HEK293 (cell line): ENCODE results near the gene SHOX.

ENCODE experiments used
- CTCF ChIA-PET: fragments of 350-600 bp; formaldehyde crosslinking; extraction: SDS; loops from one replicate; lab custom pipeline; 2021; ENCODE audit warnings: antibody characterized with exemption; lab: Yijun Ruan, JAX
- POLR2A ChIA-PET: fragments of 300-600 bp; formaldehyde crosslinking; extraction: SDS; loops from one replicate; lab custom pipeline; 2020; ENCODE audit warnings: antibody characterized with exemption, inconsistent platforms; lab: Yijun Ruan, JAX
- H3K27ac ChIP-seq: fragments of 200-500 bp; sonication (Bioruptor generic); 2 replicates; pipeline ENCODE4 v1.5.1; 2014; ENCODE audit warnings: low read depth, low read length, control low read depth, inconsistent platforms; ENCODE audit errors: extremely low read depth
- H3K36me3 ChIP-seq, 2 experiments: fragments of 200-500 bp in 1 of 2; sonication (Bioruptor generic) in 1 of 2; 1 replicate in 1 of 2; 2 replicates in 1 of 2; pipeline ENCODE4 v1.5.1; 2014 to 2017; ENCODE audit warnings: inconsistent platforms in 2 of 2, low read length in 2 of 2; ENCODE audit not compliant: control insufficient read depth in 2 of 2, insufficient read depth in 1 of 2
- H3K4me1 ChIP-seq: fragments of 200-500 bp; sonication (Bioruptor generic); 2 replicates; pipeline ENCODE4 v1.5.1; 2014; ENCODE audit warnings: mild to moderate bottlenecking, low read length, inconsistent platforms; ENCODE audit not compliant: control insufficient read depth, insufficient read depth
- H3K4me3 ChIP-seq: 2 replicates; pipeline ENCODE4 v1.5.1; 2011; ENCODE audit warnings: low read depth, mild to moderate bottlenecking, control low read depth, low read length, moderate library complexity
- H3K9me3 ChIP-seq: fragments of 200-500 bp; sonication (Bioruptor generic); 2 replicates; pipeline ENCODE4 v1.5.1; 2014; ENCODE audit warnings: low read depth, low read length, inconsistent platforms; ENCODE audit not compliant: control insufficient read depth, insufficient read depth
- ATF2 ChIP-seq: fragments of 450-650 bp; formaldehyde crosslinking; IDR thresholded peaks from 2 replicates; pipeline ENCODE4 v1.5.1; 2016; ENCODE audit warnings: missing biosample characterization, missing genetic modification characterization, low read depth
- GLIS2 ChIP-seq: fragments of 450-650 bp; formaldehyde crosslinking; IDR thresholded peaks from 2 replicates; pipeline ENCODE4 v1.5.1; 2016; ENCODE audit warnings: missing biosample characterization, missing genetic modification characterization
- IKZF3 ChIP-seq: fragments of 450-650 bp; IDR thresholded peaks from 2 replicates; pipeline ENCODE4 v1.5.0; 2018; ENCODE audit warnings: missing biosample characterization, mild to moderate bottlenecking, missing genetic modification characterization, moderate library complexity
- KLF1 ChIP-seq: fragments of 450-650 bp; formaldehyde crosslinking; IDR thresholded peaks from 2 replicates; pipeline ENCODE4 v1.5.1; 2016; ENCODE audit warnings: missing biosample characterization, missing genetic modification characterization
- OSR2 ChIP-seq: fragments of 450-650 bp; formaldehyde crosslinking; IDR thresholded peaks from 2 replicates; pipeline ENCODE4 v1.5.1; 2016; ENCODE audit warnings: missing biosample characterization, missing genetic modification characterization
- ZEB2 ChIP-seq: fragments of 450-650 bp; formaldehyde crosslinking; IDR thresholded peaks from 2 replicates; pipeline ENCODE4 v1.5.1; 2016; ENCODE audit warnings: missing biosample characterization, missing genetic modification characterization
- ZNF155 ChIP-seq: fragments of 450-650 bp; formaldehyde crosslinking; IDR thresholded peaks from 2 replicates; pipeline ENCODE4 v1.5.1; 2016; ENCODE audit warnings: missing biosample characterization, missing genetic modification characterization
- ZNF18 ChIP-seq: fragments of 450-650 bp; formaldehyde crosslinking; IDR thresholded peaks from 2 replicates; pipeline ENCODE4 v1.5.1; 2016; ENCODE audit warnings: missing biosample characterization, missing genetic modification characterization
- ZNF280C ChIP-seq: fragments of 450-650 bp; formaldehyde crosslinking; IDR thresholded peaks from 2 replicates; pipeline ENCODE4 v1.5.1; 2016; ENCODE audit warnings: missing biosample characterization, missing genetic modification characterization
- ZNF423 ChIP-seq: fragments of 450-650 bp; formaldehyde crosslinking; IDR thresholded peaks from 2 replicates; pipeline ENCODE4 v1.5.1; 2016; ENCODE audit warnings: missing biosample characterization, missing genetic modification characterization
- ZNF529 ChIP-seq: fragments of 450-650 bp; formaldehyde crosslinking; IDR thresholded peaks from 2 replicates; pipeline ENCODE4 v1.5.1; 2017; ENCODE audit warnings: missing genetic modification characterization, missing biosample characterization; ENCODE audit not compliant: insufficient replicate concordance
- ZNF596 ChIP-seq: fragments of 450-650 bp; IDR thresholded peaks from 2 replicates; pipeline ENCODE4 v1.5.0; 2018; ENCODE audit warnings: missing biosample characterization, mild to moderate bottlenecking, missing genetic modification characterization, moderate library complexity
- ZSCAN30 ChIP-seq: fragments of 450-650 bp; IDR thresholded peaks from 2 replicates; pipeline ENCODE4 v1.5.1; 2018; ENCODE audit warnings: missing biosample characterization, mild to moderate bottlenecking, missing genetic modification characterization, moderate library complexity
- TF ChIP-seq, protein P1 (sequence below): fragments of 450-650 bp; formaldehyde crosslinking; IDR thresholded peaks from 2 replicates; pipeline ENCODE4 v1.5.1; 2016; ENCODE audit warnings: missing biosample characterization, missing genetic modification characterization

SHOX gene

DNA sequence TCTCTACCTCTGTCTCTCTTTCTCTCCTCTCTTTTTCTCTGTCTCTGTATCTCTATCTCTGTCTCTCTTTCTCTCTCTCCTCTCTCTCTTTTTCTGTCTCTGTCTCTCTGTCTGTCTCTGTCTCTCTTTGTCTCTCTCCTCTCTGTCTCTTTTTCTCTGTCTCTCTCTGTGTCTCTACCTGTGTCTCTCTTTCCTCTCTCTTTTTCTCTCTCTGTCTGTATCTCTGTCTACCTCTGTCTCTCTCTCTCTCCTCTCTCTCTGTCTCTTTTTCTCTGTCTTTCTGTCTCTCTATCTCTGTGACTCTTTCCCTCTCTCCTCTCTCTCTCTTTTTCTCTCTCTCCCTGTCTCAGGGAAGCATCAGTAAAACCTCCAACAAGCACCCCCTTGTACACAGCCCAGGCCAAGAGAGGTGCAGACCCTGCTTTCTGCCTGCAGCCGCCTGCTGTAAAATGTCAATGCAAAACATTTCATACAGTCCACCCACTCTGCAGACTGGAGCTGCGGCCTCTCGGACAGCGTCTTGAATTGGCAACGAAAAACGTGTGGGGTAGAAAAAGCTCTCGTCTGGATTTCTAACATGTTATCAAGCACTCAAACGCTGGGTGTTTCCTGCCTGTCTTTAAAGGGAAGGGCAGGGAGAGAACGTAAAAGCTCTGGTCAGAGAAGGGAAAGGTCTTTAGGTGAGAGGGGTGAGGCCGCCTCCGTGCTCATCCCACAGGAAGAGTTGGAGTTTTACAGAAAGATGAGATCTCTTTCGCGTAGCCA, 3.7 kb upstream of the SHOX start:
- ChIA-PET POLR2A (no interaction called here), CTCF (no interaction called here)
- Histone ChIP-seq H3K36me3 (no peaks in the 10 kb centered on the region), H3K4me1 (no peaks in the 10 kb centered on the region), H3K27ac (no peak overlapping the region), H3K4me3 (no peak overlapping the region), H3K9me3 (no peaks in the 10 kb centered on the region)
- TF ChIP-seq ZEB2 (no peak), ZNF596 (tag by site-specific recombination) (peak; percentile 97), ZNF280C (tag by site-specific recombination) (no peak)
- TF ChIP-seq, all 188 proteins: peak for 1

- ChIA-PET POLR2A (no interaction called here), CTCF (no interaction called here)
- H3K27ac ChIP-seq = no peak overlapping the region
- H3K9me3 ChIP-seq = no peaks in the 10 kb centered on the region
- no peak for TF ChIP-seq ZNF18 (tag by site-specific recombination)
- no peak for TF ChIP-seq IKZF3
- no peak for TF ChIP-seq ZEB2
- TF ChIP-seq ZNF155 = no peak
- TF ChIP-seq, protein P1, sequence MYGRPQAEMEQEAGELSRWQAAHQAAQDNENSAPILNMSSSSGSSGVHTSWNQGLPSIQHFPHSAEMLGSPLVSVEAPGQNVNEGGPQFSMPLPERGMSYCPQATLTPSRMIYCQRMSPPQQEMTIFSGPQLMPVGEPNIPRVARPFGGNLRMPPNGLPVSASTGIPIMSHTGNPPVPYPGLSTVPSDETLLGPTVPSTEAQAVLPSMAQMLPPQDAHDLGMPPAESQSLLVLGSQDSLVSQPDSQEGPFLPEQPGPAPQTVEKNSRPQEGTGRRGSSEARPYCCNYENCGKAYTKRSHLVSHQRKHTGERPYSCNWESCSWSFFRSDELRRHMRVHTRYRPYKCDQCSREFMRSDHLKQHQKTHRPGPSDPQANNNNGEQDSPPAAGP = no peak
- no peak for TF ChIP-seq GLIS2 (tag by site-specific recombination)
- no peak for TF ChIP-seq OSR2 (tag by site-specific recombination)
- no peak for TF ChIP-seq ATF2
- no peak for TF ChIP-seq ZSCAN30 (tag by site-specific recombination)
- TF ChIP-seq ZNF529 (tag by site-specific recombination) = no peak
- TF ChIP-seq ZNF423 (tag by site-specific recombination) = no peak
- H3K36me3 ChIP-seq = no peaks in the 10 kb centered on the region
- H3K4me3 ChIP-seq = no peak overlapping the region
- no peaks in the 10 kb centered on the region for H3K4me1 ChIP-seq
These were observed 3.0 kb upstream of the SHOX start for GRCh38 chrX:627510-627981.

- no peaks in the 10 kb centered on the region for H3K4me1 ChIP-seq
- no peaks in the 10 kb centered on the region for H3K9me3 ChIP-seq
- ChIA-PET POLR2A (no interaction called here), CTCF (no interaction called here)
- H3K27ac ChIP-seq = no peak overlapping the region
- H3K36me3 ChIP-seq = no peaks in the 10 kb centered on the region
- TF ChIP-seq ZNF596 (tag by site-specific recombination) = peak; percentile 95
- TF ChIP-seq KLF1 (tag by site-specific recombination) = no peak
- no peak overlapping the region for H3K4me3 ChIP-seq
These were observed 2.6 kb upstream of the SHOX start for GRCh38 chrX:627995-628394.
